Stomach (tissue), 9 donors: Measurements from ENCODE around the gene BCR. TPM values are rescaled to one million over a fixed set of nuclear protein-coding genes. Genes with fewer than 3 reads are reported as not detected.

ENCODE experiments used
- DNase-seq, 2 donors: peaks; one replicate each; pipeline versions ENCODE4 v3.0.0 to v3.0.0-alpha.2; 2013 to 2019
- H3K27ac ChIP-seq, 5 donors: fragments of 200-600 bp in 4 of 5; sonication (generic) in 4 of 5; one replicate each; pipeline ENCODE4 v1.5.1; 2013 to 2019; ENCODE audit warnings: mild to moderate bottlenecking in 1 of 5, moderate library complexity in 1 of 5
- H3K27me3 ChIP-seq, 3 donors: fragments of 200-600 bp; sonication (generic); one replicate each; pipeline ENCODE4 v1.5.1; 2017 to 2019; ENCODE audit warnings: mixed run types in 1 of 3
- H3K36me3 ChIP-seq, 4 donors: fragments of 200-600 bp; sonication (generic); 1 replicate in 3 of 4; 2 replicates in 1 of 4; pipeline ENCODE4 v1.5.1; 2016 to 2019
- H3K4me1 ChIP-seq, 4 donors: fragments of 200-600 bp; sonication (generic); one replicate each; pipeline ENCODE4 v1.5.1; 2016 to 2019
- H3K4me3 ChIP-seq, 4 donors: fragments of 200-600 bp; sonication (generic) in 3 of 4; one replicate each; pipeline ENCODE4 v1.5.1; 2016 to 2019; ENCODE audit warnings: mild to moderate bottlenecking in 1 of 4
- H3K9me3 ChIP-seq, 4 donors: fragments of 200-600 bp; sonication (generic); one replicate each; pipeline ENCODE4 v1.5.1; 2016 to 2019
- EP300 ChIP-seq: sonication (generic); formaldehyde crosslinking; IDR thresholded peaks from one replicate; pipeline ENCODE4 v1.6.1; 2017; ENCODE audit warnings: antibody characterized with exemption
- POLR2A ChIP-seq, 4 donors: fragments of 450-650 bp; IDR thresholded peaks; one replicate each; pipeline ENCODE4 v1.6.1; 2016; ENCODE audit warnings: antibody characterized with exemption in 4 of 4, control low read depth in 2 of 4, mild to moderate bottlenecking in 1 of 4, moderate library complexity in 1 of 4
- POLR2AphosphoS5 ChIP-seq, 3 donors: sonication (generic); formaldehyde crosslinking; IDR thresholded peaks; one replicate each; pipeline ENCODE4 v1.6.1; 2016; ENCODE audit warnings: antibody characterized with exemption in 3 of 3
- WGBS, 5 donors: extraction: QIAGEN DNeasy Blood & Tissue Kit in 3 of 5; methylation state at CpG; one replicate each; pipeline versions ENCODE4 v1.1.5 to v1.1.7; 2013 to 2018; 5-methylcytosine and 5-hydroxymethylcytosine counted together
- intact Hi-C: fragments of 100-400 bp; cut with DNase I; formaldehyde crosslinking; loops from one replicate; pipeline ENCODE4 v1.15.1; 2023; ENCODE audit warnings: low total_unique reads
- polyA plus RNA-seq, 3 donors: library from polyadenylated mRNA; stranded (reverse); fragments of 200-250 nt; gene quantifications; one replicate each; pipeline ENCODE4 v1.2.3, GENCODE V29; 2013
- total RNA-seq, 5 donors: library from RNA; depleted of rRNA; stranded (reverse); fragments of >200 nt; gene quantifications; one replicate each; pipeline versions ENCODE4 v1.1.0 to v1.2.3, GENCODE V29; 2014 to 2016
- TF ChIP-seq, protein P1 (sequence below), 7 experiments: fragments of 450-650 bp in 4 of 7; fragments of 200-600 bp in 3 of 7; sonication (generic) in 3 of 7; IDR thresholded peaks; one replicate each; pipeline ENCODE4 v1.5.1; 2016 to 2019; ENCODE audit warnings: antibody characterized with exemption in 7 of 7, control low read depth in 2 of 7, mild to moderate bottlenecking in 1 of 7
- donor health status: healthy with polysubstance abuse.
- donor health status: Bipolar disorder and iron deficiency.
- donor health status: healthy.

The BCR gene
- total and polyA plus RNA-seq, 8 donors: 10.4 to 80.1 (median 19.6) TPM

DNA sequence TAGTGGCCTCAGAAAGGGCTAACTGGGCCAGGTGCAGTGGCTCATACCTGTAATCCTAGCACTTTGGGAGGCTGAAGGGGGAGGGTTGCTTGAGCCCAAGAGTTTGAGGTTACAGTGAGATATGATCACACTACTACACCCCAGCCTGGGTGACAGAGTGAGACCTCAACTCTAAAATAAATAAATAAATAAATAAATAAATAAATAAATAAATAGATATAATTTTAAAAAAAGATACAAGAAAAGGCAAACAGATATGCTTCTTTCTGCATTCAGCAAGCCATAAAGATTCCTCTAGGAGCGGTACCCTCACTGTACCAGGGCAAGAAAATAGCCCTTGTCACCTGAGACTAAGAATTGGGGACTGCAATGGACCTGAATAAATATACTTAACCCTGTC lies 37.2 kb upstream of the BCR start:
- H3K4me3 ChIP-seq: no peak overlapping the region
- TF ChIP-seq EP300 (no peak), POLR2A (IDR thresholded peaks at IDR 0.05) (no peak), POLR2AphosphoS5 (IDR thresholded peaks at IDR 0.05) (no peak)
- TF ChIP-seq, protein P1, sequence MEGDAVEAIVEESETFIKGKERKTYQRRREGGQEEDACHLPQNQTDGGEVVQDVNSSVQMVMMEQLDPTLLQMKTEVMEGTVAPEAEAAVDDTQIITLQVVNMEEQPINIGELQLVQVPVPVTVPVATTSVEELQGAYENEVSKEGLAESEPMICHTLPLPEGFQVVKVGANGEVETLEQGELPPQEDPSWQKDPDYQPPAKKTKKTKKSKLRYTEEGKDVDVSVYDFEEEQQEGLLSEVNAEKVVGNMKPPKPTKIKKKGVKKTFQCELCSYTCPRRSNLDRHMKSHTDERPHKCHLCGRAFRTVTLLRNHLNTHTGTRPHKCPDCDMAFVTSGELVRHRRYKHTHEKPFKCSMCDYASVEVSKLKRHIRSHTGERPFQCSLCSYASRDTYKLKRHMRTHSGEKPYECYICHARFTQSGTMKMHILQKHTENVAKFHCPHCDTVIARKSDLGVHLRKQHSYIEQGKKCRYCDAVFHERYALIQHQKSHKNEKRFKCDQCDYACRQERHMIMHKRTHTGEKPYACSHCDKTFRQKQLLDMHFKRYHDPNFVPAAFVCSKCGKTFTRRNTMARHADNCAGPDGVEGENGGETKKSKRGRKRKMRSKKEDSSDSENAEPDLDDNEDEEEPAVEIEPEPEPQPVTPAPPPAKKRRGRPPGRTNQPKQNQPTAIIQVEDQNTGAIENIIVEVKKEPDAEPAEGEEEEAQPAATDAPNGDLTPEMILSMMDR (IDR thresholded peaks at IDR 0.05): no peak
- no peak for DNase-seq
- H3K27me3 ChIP-seq: no peaks in the 10 kb centered on the region
- no peaks in the 10 kb centered on the region for H3K9me3 ChIP-seq
- H3K36me3 ChIP-seq: no peaks in the 10 kb centered on the region
- peaks cover 36 to 66% (median 55%) of the 10 kb centered on the region in 4 donors for H3K4me1 ChIP-seq
- intact Hi-C loops: no loop called here
- peak overlapping the region in 1 of 5 donors; percentile 79 for H3K27ac ChIP-seq
- WGBS, 5 donors: 94 to 100% (median 98%) methylated on average over 1 of the region's 1 CpG

DNA sequence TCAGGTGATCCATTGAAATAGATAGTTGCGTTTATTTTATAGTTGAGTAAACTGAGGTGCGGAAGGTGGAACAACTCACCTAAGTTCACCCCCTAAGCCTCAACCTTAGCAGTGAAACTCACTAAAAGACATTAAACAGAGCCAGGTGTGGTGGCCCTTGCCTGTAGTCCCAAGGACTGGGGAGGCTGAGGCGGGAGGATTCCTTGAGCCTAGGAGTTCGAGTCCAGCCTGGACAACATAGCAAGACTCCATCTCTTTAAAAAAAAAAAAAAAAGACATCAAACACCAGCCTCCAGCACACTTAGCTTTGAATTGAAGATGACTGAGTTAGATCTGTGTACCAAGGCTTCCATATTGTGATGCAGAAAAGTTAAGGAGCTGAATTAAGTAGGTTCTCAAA lies 35.9 kb upstream of the BCR start:
- no peak for DNase-seq
- Histone ChIP-seq H3K4me3 (peak overlapping the region; percentile 46 to 53 (median 48)), H3K4me1 (peaks cover 36 to 66% (median 60%) of the 10 kb centered on the region in 4 donors), H3K27ac (peak overlapping the region in 4 of 5 donors; percentile 25 to 84 (median 75)), H3K36me3 (peaks cover 0 to 2% (median 0%) of the 10 kb centered on the region in 4 donors), H3K27me3 (no peaks in the 10 kb centered on the region), H3K9me3 (no peaks in the 10 kb centered on the region)
- intact Hi-C loops: no loop called here
- WGBS, 5 donors: 65 to 85% (median 76%) methylated on average over 4 of the region's 4 CpGs
- TF ChIP-seq, protein P1 (IDR thresholded peaks at IDR 0.05): no peak
- TF ChIP-seq POLR2A (IDR thresholded peaks at IDR 0.05) (no peak), POLR2AphosphoS5 (IDR thresholded peaks at IDR 0.05) (no peak), EP300 (no peak)

DNA sequence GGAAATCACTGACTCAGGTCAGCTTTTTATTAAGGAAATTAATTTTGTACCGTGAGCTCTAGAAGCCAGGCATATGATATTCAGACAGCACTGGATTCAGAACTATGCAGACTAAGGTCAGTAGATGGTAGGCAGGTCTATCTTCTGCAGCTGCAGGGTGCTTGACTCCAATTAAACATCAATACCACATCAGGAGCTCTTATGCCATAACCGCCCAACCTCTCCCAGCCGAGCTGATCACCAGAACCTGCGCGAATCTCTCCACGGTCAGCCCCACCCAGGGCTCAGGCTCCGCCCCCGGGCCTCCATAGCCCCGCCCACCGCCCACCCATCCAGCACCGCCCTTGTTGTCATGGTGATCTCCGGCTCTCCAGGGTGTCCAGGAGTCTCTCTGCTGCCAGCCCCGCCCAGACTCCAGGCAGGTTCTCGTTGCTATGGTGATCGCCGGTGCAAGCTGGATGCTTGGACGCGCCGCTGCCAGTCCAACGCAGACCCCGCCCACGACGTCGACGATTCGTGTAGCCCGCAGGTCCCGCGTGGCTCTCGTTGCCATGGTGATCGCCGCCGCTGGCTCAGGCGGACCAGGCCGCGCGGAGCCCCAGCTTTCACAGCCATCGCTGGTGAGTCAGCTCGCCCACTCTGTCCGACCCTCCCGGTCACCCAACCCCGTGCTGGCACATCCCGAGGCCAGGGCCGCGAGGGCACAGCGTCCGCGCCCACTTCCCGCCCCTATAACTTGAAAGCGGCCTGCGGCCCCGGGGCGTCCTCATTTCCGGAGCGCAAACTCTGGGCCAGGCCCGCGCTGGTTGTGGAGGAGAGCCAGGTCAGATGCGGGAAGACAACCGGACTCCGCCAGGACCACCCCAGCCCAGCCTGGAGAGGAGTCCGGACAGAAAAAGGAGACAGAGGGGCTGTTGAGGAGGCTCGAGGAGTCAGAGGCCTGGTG lies 35.1 kb upstream of the BCR start, which contains the start of gene RAB36:
RAB36 (plus strand) TSS at position 546 of the 946 bp plus-strand sequence. CDS start 1,140 bp downstream, outside the sequence.
- 6 to 16% (median 9%) methylated on average over 22 to 62 of the region's 62 CpGs for WGBS, 5 donors
- H3K4me1 ChIP-seq: peaks cover 36 to 66% (median 60%) of the 10 kb centered on the region in 4 donors
- peaks cover 0 to 9% (median 3%) of the 10 kb centered on the region in 4 donors for H3K36me3 ChIP-seq
- intact Hi-C loops: no loop called here
- TF ChIP-seq POLR2A (IDR thresholded peaks at IDR 0.05) (no peak), POLR2AphosphoS5 (IDR thresholded peaks at IDR 0.05) (peak in 1 of 3 donors; percentile 48)
- TF ChIP-seq, protein P1 (IDR thresholded peaks at IDR 0.05): no peak
- peak within 1 kb of the TSS; percentile 14 to 84 (median 72) for H3K27ac ChIP-seq
- H3K4me3 ChIP-seq: peak within 1 kb of the TSS; percentile 46 to 53 (median 48)
- DNase-seq: peak; percentile 96 to 99
- H3K9me3 ChIP-seq: no peaks in the 10 kb centered on the region
- H3K27me3 ChIP-seq: no peaks in the 10 kb centered on the region

DNA sequence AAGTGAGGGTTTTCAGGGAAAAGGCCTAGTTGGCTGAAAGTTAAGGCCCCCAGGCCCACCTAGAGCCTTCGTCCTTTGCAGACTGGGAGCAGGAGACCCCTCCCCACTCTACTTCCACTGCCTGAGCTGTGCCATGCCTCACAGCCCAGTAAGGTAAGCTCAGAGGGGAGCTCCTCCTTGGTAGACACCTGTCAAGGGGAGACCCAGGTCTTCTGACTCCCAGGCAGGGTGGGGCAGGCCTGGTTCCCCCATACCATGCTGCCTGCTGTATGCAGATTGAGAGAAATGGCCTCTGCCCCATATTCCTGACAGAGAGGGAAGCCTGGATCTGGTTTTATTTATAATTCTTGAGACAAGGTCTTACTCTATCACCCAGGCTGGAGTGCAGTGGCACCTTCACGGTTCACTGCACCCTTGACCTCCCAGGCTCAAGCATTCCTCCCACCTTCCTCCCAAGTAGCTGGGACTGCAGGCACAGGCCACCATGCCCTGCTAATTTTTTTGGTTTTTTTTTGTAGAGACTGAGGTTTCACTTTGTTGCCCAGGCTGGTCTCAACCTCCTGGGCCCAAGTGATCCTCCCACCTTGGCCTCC lies 34.3 kb upstream of the BCR start:
- intact Hi-C loops: no loop called here
- Histone ChIP-seq H3K4me1 (peaks cover 36 to 66% (median 60%) of the 10 kb centered on the region in 4 donors), H3K27me3 (no peaks in the 10 kb centered on the region), H3K27ac (peak overlapping the region; percentile 14 to 84 (median 72)), H3K36me3 (peaks cover 0 to 15% (median 6%) of the 10 kb centered on the region in 4 donors), H3K4me3 (peak overlapping the region; percentile 46 to 53 (median 48)), H3K9me3 (no peaks in the 10 kb centered on the region)
- WGBS, 5 donors: 67 to 85% (median 73%) methylated on average over 2 of the region's 2 CpGs
- TF ChIP-seq POLR2A (IDR thresholded peaks at IDR 0.05): no peak
- TF ChIP-seq, protein P1 (IDR thresholded peaks at IDR 0.05): no peak
- TF ChIP-seq POLR2AphosphoS5 (IDR thresholded peaks at IDR 0.05): no peak
- no peak for TF ChIP-seq EP300
- no peak for DNase-seq
